Measurements from ENCODE around the gene CLTC. TPM values are rescaled to one million over a fixed set of nuclear protein-coding genes. Genes with fewer than 3 reads are reported as not detected.

CLTC gene
- total RNA-seq, 2 experiments from 2014 or later = 123 to 227 TPM

- peak within 1 kb of the TSS; percentile 74 for H3K27ac ChIP-seq (ENCODE audit: low read depth, low read length, poor library complexity, severe bottlenecking)
- POLR2A ChIA-PET = interaction anchor here (0.6 to 2.5 kb wide), 9 partner anchors 10 to 500 kb away, joined by 3 to 10 read pairs (median 3); partner anchors contain the start of gene CLTC
- BruUV-seq (replicated peaks) = TSS peak; percentile 81
- H3K36me3 ChIP-seq (ENCODE audit: insufficient read depth, low read length) = peaks cover 36% of the 10 kb centered on the region
- TF ChIP-seq CTCF (conservative IDR thresholded peaks at IDR 0.05; ENCODE audit: low read length) = no peak
- no peak for TF ChIP-seq EZH2phosphoT487 (IDR thresholded peaks at IDR 0.05; ENCODE audit: borderline replicate concordance, low read depth, low read length)
- CTCF ChIA-PET (ENCODE audit: unreplicated experiment) = no interaction called here
- H2AFZ ChIP-seq (ENCODE audit: low read length) = peak within 1 kb of the TSS; percentile 72; the same call in 1 of the 2 replicates
- peaks cover 32% of the 10 kb centered on the region for H3K4me1 ChIP-seq (ENCODE audit: insufficient read depth, low read length, poor library complexity, severe bottlenecking)
- no peaks in the 10 kb centered on the region for H3K9me2 ChIP-seq (ENCODE audit: insufficient read depth, low read length)
- peaks cover 17% of the 10 kb centered on the region; the same call in 1 of the 2 replicates for H4K20me1 ChIP-seq (ENCODE audit: insufficient read depth, low read length)
- H3K4me3 ChIP-seq (ENCODE audit: low read depth, low read length, poor library complexity, severe bottlenecking) = peak within 1 kb of the TSS; percentile 86
- intact Hi-C loops (cut with micrococcal nuclease; ENCODE audit: unreplicated experiment) = no loop called here
- H3K79me2 ChIP-seq (ENCODE audit: insufficient read depth, low read depth, low read length) = peaks cover 90% of the 10 kb centered on the region
- H3K9me3 ChIP-seq (ENCODE audit: low read length) = no peaks in the 10 kb centered on the region
- peak; percentile 97 for DNase-seq (ENCODE audit: low spot score)
- peak within 1 kb of the TSS; percentile 86 for H3K4me2 ChIP-seq (ENCODE audit: low read length)
Observed at GRCh38 chr17:59707149-59707970, 87.7 kb downstream of the CLTC start, which contains the start of the genes PTRH2 and VMP1. PTRH2 (minus strand) TSS chr17:59707430; CDS start chr17:59697978, 9,452 bp downstream. VMP1 (plus strand) TSS chr17:59707654; CDS start chr17:59731447, 23,793 bp downstream.

- Histone ChIP-seq H3K79me2 (ENCODE audit: insufficient read depth, low read depth, low read length) (peaks cover 90% of the 10 kb centered on the region), H3K4me3 (ENCODE audit: low read depth, low read length, poor library complexity, severe bottlenecking) (peak overlapping the region; percentile 86), H3K4me1 (ENCODE audit: insufficient read depth, low read length, poor library complexity, severe bottlenecking) (peaks cover 32% of the 10 kb centered on the region), H3K4me2 (ENCODE audit: low read length) (peak overlapping the region; percentile 86), H3K9me2 (ENCODE audit: insufficient read depth, low read length) (no peaks in the 10 kb centered on the region), H3K36me3 (ENCODE audit: insufficient read depth, low read length) (peaks cover 29% of the 10 kb centered on the region), H2AFZ (ENCODE audit: low read length) (peak overlapping the region; percentile 72; the same call in 1 of the 2 replicates), H4K20me1 (ENCODE audit: insufficient read depth, low read length) (peaks cover 16% of the 10 kb centered on the region; the same call in 1 of the 2 replicates), H3K9me3 (ENCODE audit: low read length) (no peaks in the 10 kb centered on the region), H3K27ac (ENCODE audit: low read depth, low read length, poor library complexity, severe bottlenecking) (peak overlapping the region; percentile 74)
- TF ChIP-seq CTCF (conservative IDR thresholded peaks at IDR 0.05; ENCODE audit: low read length) (no peak), EZH2phosphoT487 (IDR thresholded peaks at IDR 0.05; ENCODE audit: borderline replicate concordance, low read depth, low read length) (no peak)
- peak; percentile 16 for DNase-seq (ENCODE audit: low spot score)
- ChIA-PET POLR2A (interaction anchor here (0.6 to 2.5 kb wide), 8 partner anchors 9 to 501 kb away, joined by 3 to 10 read pairs (median 4); partner anchors contain the start of gene CLTC), CTCF (ENCODE audit: unreplicated experiment) (no interaction called here)
- BruUV-seq (replicated peaks) = no TSS peak
- intact Hi-C loops (cut with micrococcal nuclease; ENCODE audit: unreplicated experiment) = no loop called here
Observed at GRCh38 chr17:59707971-59708430, 88.3 kb downstream of the CLTC start.
